ENCODE measurements around the gene TUBB4A.

DNA sequence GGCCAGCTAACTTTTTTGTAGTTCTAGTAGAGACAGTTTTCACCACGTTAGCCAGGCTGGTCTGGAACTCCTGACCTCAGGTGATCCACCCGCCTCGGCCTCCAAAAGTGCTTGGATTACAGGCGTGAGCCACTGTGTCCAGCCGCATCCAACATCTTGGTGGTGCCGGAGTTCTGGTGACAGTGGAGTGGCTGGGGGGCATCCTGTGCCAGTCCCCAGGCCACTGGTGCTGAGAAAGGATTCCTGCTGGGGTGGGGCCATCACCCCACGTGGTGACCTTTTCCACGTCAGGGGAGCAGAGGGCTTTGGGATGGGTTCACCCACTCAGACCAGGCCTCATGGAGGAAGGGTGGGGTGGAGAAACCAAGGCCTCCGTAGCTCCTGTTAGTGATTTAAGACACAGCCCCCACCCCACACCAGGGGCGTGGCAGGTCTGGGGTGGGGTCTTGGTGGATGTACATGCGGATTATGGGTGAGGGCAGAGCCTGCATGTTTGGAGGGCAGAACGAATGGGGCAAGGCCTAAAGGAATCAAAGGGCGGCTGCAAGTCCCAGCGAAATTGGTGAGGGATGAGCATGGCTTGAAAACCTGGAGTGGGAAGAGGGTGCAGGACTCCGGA, 12.9 kb upstream of the TUBB4A start:
- no peak for TF ChIP-seq POLR2A (IDR thresholded peaks at IDR 0.05)
- TF ChIP-seq, protein P1, sequence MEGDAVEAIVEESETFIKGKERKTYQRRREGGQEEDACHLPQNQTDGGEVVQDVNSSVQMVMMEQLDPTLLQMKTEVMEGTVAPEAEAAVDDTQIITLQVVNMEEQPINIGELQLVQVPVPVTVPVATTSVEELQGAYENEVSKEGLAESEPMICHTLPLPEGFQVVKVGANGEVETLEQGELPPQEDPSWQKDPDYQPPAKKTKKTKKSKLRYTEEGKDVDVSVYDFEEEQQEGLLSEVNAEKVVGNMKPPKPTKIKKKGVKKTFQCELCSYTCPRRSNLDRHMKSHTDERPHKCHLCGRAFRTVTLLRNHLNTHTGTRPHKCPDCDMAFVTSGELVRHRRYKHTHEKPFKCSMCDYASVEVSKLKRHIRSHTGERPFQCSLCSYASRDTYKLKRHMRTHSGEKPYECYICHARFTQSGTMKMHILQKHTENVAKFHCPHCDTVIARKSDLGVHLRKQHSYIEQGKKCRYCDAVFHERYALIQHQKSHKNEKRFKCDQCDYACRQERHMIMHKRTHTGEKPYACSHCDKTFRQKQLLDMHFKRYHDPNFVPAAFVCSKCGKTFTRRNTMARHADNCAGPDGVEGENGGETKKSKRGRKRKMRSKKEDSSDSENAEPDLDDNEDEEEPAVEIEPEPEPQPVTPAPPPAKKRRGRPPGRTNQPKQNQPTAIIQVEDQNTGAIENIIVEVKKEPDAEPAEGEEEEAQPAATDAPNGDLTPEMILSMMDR (IDR thresholded peaks at IDR 0.05): no peak

All from lower leg skin (tissue), 3 donors.